Keratinocyte (primary cell): ENCODE data around the gene SCART1. TPM values are rescaled to one million over a fixed set of nuclear protein-coding genes. Genes with fewer than 3 reads are reported as not detected.

Experiments
- DNase-seq: peaks from one replicate; pipeline ENCODE4 v3.0.0-alpha.2; 2011; ENCODE audit warnings: low read depth, missing footprints, low spot score
- FAIRE-seq: peaks from 2 replicates; lab custom pipeline; 2011; peaks lifted over from hg19 to GRCh38; lab: Jason Lieb, UNC
- H2AFZ ChIP-seq: 2 replicates; pipeline ENCODE4 v1.6.0; 2012; ENCODE audit warnings: low read length, control low read depth, inconsistent platforms; ENCODE audit not compliant: control insufficient read depth
- H3K27ac ChIP-seq: 2 replicates; pipeline ENCODE4 v1.5.1; 2011; ENCODE audit warnings: low read length; ENCODE audit not compliant: control insufficient read depth, insufficient read depth
- H3K27me3 ChIP-seq: 3 replicates; pipeline ENCODE4 v1.6.0; 2011; ENCODE audit warnings: low read length; ENCODE audit not compliant: control insufficient read depth, insufficient read depth; ENCODE audit errors: extremely low read depth
- H3K36me3 ChIP-seq, 2 experiments: 2 replicates in 1 of 2; 3 replicates in 1 of 2; pipeline ENCODE4 v1.5.1; 2011; ENCODE audit warnings: low read length in 2 of 2, mild to moderate bottlenecking in 1 of 2; ENCODE audit not compliant: control insufficient read depth in 2 of 2, insufficient read depth in 2 of 2; ENCODE audit errors: extremely low read depth in 1 of 2
- H3K4me1 ChIP-seq: 3 replicates; pipeline ENCODE4 v1.5.1; 2011; ENCODE audit warnings: low read length; ENCODE audit not compliant: control insufficient read depth, insufficient read depth; ENCODE audit errors: extremely low read depth
- H3K4me2 ChIP-seq: 3 replicates; pipeline ENCODE4 v1.6.0; 2011; ENCODE audit warnings: low read depth, low read length; ENCODE audit not compliant: control insufficient read depth, insufficient read depth; ENCODE audit errors: extremely low read depth
- H3K4me3 ChIP-seq, 3 experiments: fragments of 200-600 bp in 1 of 3; sonication (generic) in 1 of 3; 2 replicates in 2 of 3; 3 replicates in 1 of 3; pipeline ENCODE4 v1.5.1; 2011 to 2016; ENCODE audit warnings: low read length in 3 of 3, mild to moderate bottlenecking in 3 of 3, control low read depth in 2 of 3, inconsistent platforms in 1 of 3, low read depth in 1 of 3, mixed read lengths in 1 of 3, mixed run types in 1 of 3, moderate library complexity in 1 of 3; ENCODE audit not compliant: control insufficient read depth in 2 of 3, insufficient read depth in 2 of 3; ENCODE audit errors: extremely low read depth in 1 of 3
- H3K79me2 ChIP-seq: 2 replicates; pipeline ENCODE4 v1.6.0; 2012; ENCODE audit warnings: low read length; ENCODE audit not compliant: control insufficient read depth, insufficient read depth
- H3K9ac ChIP-seq: 3 replicates; pipeline ENCODE4 v1.6.0; 2011; ENCODE audit warnings: low read length; ENCODE audit not compliant: control insufficient read depth, insufficient read depth; ENCODE audit errors: extremely low read depth
- H3K9me1 ChIP-seq: 3 replicates; pipeline ENCODE4 v1.6.0; 2011; ENCODE audit warnings: low read length; ENCODE audit not compliant: control insufficient read depth, insufficient read depth; ENCODE audit errors: extremely low read depth
- H3K9me3 ChIP-seq: 2 replicates; pipeline ENCODE4 v1.5.1; 2012; ENCODE audit warnings: low read depth, low read length; ENCODE audit not compliant: control insufficient read depth
- H4K20me1 ChIP-seq: 3 replicates; pipeline ENCODE4 v1.6.0; 2011; ENCODE audit warnings: low read length; ENCODE audit not compliant: control insufficient read depth, insufficient read depth; ENCODE audit errors: extremely low read depth
- CTCF ChIP-seq, 3 experiments: IDR thresholded peaks in 1 of 3; conservative IDR thresholded peaks in 1 of 3; optimal IDR thresholded peaks in 1 of 3; 2 replicates in 2 of 3; 3 replicates in 1 of 3; pipeline versions ENCODE3 to v1.5.1; 2011; ENCODE audit warnings: low read length in 3 of 3, mild to moderate bottlenecking in 3 of 3, moderate library complexity in 2 of 3, control low read depth in 1 of 3, inconsistent platforms in 1 of 3; ENCODE audit not compliant: insufficient read depth in 2 of 3; ENCODE audit errors: extremely low read depth in 1 of 3
- EZH2 ChIP-seq: IDR thresholded peaks from one replicate; pipeline ENCODE4 v1.6.1; 2012; ENCODE audit warnings: inconsistent platforms, mild to moderate bottlenecking, low read length, moderate library complexity
- dilution Hi-C: fragments of 300-500 bp; cut with MboI; formaldehyde crosslinking; loops from one replicate; pipeline ENCODE4 v1.7.0; 2020; ENCODE audit warnings: low sequenced_read_pairs; ENCODE audit not compliant: extremely low pct_ligation_motif_present
- polyA plus RNA-seq, 5 experiments: library from polyadenylated mRNA; depleted of rRNA in 3 of 5; stranded (reverse) in 3 of 5; stranded (forward) in 1 of 5; unstranded in 1 of 5; fragments of >200 nt; gene quantifications; 1 replicate in 1 of 5; 2 replicates in 3 of 5; 3 replicates in 1 of 5; pipeline versions ENCODE4 v1.2.1 to v1.2.3, GENCODE V29; 2011 to 2012; ENCODE audit warnings: missing spikeins in 2 of 5, low read depth in 1 of 5, low replicate concordance in 1 of 5

SCART1 gene
- polyA plus RNA-seq, 1 donor (not counting 4 experiments of a cell fraction or from before 2014, with no cell fraction given) = 0.75 TPM

- no peak overlapping the region for H3K27ac ChIP-seq
- DNase-seq (no peak), FAIRE-seq (no peak)
- no peaks in the 10 kb centered on the region for H3K9me3 ChIP-seq
- dilution Hi-C loops = no loop called here
- H3K79me2 ChIP-seq = no peaks in the 10 kb centered on the region
- no peak overlapping the region for H3K9ac ChIP-seq
- H3K27me3 ChIP-seq = no peaks in the 10 kb centered on the region
- TF ChIP-seq CTCF (optimal IDR thresholded peaks at IDR 0.05 in 1 of 3, IDR thresholded peaks at IDR 0.05 in 1 of 3, conservative IDR thresholded peaks at IDR 0.05 in 1 of 3; ENCODE audit: extremely low read depth in 1 of 3, insufficient read depth in 2 of 3, low read length in 3 of 3) (no peak), EZH2 (no peak)
- H4K20me1 ChIP-seq = no peaks in the 10 kb centered on the region
- no peaks in the 10 kb centered on the region for H3K4me1 ChIP-seq
- H3K4me3 ChIP-seq = no peak overlapping the region
- no peaks in the 10 kb centered on the region for H3K9me1 ChIP-seq
- no peak overlapping the region for H3K4me2 ChIP-seq
- no peak overlapping the region for H2AFZ ChIP-seq
- H3K36me3 ChIP-seq = no peaks in the 10 kb centered on the region
These were observed 10.9 kb downstream of the SCART1 start for GRCh38 chr10:133464582-133465031.

GRCh38 chr10:133465191-133465949 is 11.6 kb downstream of the SCART1 start:
- no peaks in the 10 kb centered on the region for H4K20me1 ChIP-seq
- H3K27ac ChIP-seq = no peak overlapping the region
- no peak for TF ChIP-seq EZH2
- no peak for TF ChIP-seq CTCF (optimal IDR thresholded peaks at IDR 0.05 in 1 of 3, IDR thresholded peaks at IDR 0.05 in 1 of 3, conservative IDR thresholded peaks at IDR 0.05 in 1 of 3; ENCODE audit: extremely low read depth in 1 of 3, insufficient read depth in 2 of 3, low read length in 3 of 3)
- no peaks in the 10 kb centered on the region for H3K27me3 ChIP-seq
- no peaks in the 10 kb centered on the region for H3K9me3 ChIP-seq
- FAIRE-seq (no peak), DNase-seq (no peak)
- H3K9me1 ChIP-seq = no peaks in the 10 kb centered on the region
- no peaks in the 10 kb centered on the region for H3K36me3 ChIP-seq
- dilution Hi-C loops = no loop called here
- no peak overlapping the region for H2AFZ ChIP-seq
- H3K79me2 ChIP-seq = no peaks in the 10 kb centered on the region
- no peak overlapping the region for H3K9ac ChIP-seq
- no peak overlapping the region for H3K4me2 ChIP-seq
- H3K4me1 ChIP-seq = no peaks in the 10 kb centered on the region
- no peak overlapping the region for H3K4me3 ChIP-seq
